ENCODE measurements around the gene LIN54. TPM values are rescaled to one million over a fixed set of nuclear protein-coding genes. Genes with fewer than 3 reads are reported as not detected.

LIN54 gene
- total RNA-seq, 1 experiment from 2014 or later = 12.7 TPM

DNA sequence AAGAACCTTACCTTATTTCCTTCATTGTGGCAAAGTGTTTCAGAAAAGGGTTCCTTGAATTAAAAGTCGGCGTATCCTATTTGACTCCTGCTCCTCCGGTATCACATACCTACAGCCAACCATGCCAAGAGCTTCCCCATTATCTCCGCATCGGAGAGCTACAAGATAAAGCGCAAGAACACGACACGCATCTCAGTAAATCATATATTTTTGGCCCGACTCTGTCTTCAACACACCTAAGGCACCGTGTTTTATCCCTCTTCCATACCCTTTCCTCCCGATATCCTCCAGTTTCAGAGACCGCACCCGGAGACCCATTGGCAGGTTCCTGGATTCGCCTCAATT, 110.6 kb downstream of the LIN54 start (continued):
- TF ChIP-seq, protein P1, sequence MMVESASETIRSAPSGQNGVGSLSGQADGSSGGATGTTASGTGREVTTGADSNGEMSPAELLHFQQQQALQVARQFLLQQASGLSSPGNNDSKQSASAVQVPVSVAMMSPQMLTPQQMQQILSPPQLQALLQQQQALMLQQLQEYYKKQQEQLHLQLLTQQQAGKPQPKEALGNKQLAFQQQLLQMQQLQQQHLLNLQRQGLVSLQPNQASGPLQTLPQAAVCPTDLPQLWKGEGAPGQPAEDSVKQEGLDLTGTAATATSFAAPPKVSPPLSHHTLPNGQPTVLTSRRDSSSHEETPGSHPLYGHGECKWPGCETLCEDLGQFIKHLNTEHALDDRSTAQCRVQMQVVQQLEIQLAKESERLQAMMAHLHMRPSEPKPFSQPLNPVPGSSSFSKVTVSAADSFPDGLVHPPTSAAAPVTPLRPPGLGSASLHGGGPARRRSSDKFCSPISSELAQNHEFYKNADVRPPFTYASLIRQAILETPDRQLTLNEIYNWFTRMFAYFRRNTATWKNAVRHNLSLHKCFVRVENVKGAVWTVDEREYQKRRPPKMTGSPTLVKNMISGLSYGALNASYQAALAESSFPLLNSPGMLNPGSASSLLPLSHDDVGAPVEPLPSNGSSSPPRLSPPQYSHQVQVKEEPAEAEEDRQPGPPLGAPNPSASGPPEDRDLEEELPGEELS (CRISPR knock-in tag; IDR thresholded peaks at IDR 0.05) = no peak
- TF ChIP-seq MXD4 (CRISPR knock-in tag; IDR thresholded peaks at IDR 0.05; ENCODE audit: borderline replicate concordance) = no peak
- TF ChIP-seq RELA (CRISPR knock-in tag; IDR thresholded peaks at IDR 0.05; ENCODE audit: borderline replicate concordance) = no peak
- no peak for TF ChIP-seq JAZF1 (CRISPR knock-in tag; IDR thresholded peaks at IDR 0.05)
- TF ChIP-seq CREB1 (CRISPR knock-in tag; IDR thresholded peaks at IDR 0.05) = no peak
- TF ChIP-seq, protein P2, sequence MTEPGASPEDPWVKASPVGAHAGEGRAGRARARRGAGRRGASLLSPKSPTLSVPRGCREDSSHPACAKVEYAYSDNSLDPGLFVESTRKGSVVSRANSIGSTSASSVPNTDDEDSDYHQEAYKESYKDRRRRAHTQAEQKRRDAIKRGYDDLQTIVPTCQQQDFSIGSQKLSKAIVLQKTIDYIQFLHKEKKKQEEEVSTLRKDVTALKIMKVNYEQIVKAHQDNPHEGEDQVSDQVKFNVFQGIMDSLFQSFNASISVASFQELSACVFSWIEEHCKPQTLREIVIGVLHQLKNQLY (CRISPR knock-in tag; IDR thresholded peaks at IDR 0.05) = no peak
- TF ChIP-seq ZNF671 (CRISPR knock-in tag; IDR thresholded peaks at IDR 0.05) = no peak
- TF ChIP-seq SMAD3 (CRISPR knock-in tag; IDR thresholded peaks at IDR 0.05; ENCODE audit: borderline replicate concordance) = no peak
- no peak for TF ChIP-seq ZBTB21 (CRISPR knock-in tag; IDR thresholded peaks at IDR 0.05; ENCODE audit: borderline replicate concordance)
- TF ChIP-seq TEAD1 (CRISPR knock-in tag; IDR thresholded peaks at IDR 0.05) = 0 out of 2 replicates have a peak, but pooled peaks have one; percentile 27

DNA sequence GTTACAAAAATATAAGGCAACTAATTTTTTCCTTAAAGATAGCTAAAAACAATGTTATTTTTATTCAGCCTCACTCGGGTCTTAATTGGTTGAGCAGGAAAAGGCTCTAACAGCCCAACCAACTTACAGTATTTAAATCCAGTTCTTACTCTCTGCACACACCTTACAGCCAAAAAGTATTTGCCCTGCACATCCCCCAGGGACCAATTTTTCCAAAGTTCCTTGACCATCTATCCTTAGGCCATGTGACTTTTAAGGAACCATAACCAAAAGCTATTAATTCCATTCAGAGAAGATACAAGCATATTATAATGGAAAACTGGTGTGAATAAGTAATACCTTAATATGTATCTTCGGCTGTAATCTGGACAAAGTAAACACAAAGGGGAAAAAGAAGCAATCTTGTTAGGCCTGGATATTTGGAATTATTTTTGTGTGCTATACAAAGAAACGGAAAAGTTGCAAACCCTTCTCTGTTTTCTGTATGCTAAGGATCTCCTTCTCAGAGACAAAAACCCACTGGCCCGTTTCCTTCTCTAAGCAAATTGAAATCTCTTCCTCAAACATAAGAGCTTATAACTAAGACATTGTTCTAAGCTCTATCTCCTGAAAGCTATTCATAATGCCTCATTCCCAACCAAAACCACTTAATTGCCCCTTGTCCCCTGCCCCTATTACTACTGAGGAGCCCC, 111.1 kb downstream of the LIN54 start:
- TF ChIP-seq, protein P3, sequence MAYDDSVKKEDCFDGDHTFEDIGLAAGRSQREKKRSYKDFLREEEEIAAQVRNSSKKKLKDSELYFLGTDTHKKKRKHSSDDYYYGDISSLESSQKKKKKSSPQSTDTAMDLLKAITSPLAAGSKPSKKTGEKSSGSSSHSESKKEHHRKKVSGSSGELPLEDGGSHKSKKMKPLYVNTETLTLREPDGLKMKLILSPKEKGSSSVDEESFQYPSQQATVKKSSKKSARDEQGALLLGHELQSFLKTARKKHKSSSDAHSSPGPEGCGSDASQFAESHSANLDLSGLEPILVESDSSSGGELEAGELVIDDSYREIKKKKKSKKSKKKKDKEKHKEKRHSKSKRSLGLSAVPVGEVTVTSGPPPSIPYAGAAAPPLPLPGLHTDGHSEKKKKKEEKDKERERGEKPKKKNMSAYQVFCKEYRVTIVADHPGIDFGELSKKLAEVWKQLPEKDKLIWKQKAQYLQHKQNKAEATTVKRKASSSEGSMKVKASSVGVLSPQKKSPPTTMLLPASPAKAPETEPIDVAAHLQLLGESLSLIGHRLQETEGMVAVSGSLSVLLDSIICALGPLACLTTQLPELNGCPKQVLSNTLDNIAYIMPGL (CRISPR knock-in tag; IDR thresholded peaks at IDR 0.05) = no peak
- Mint-ChIP-seq H3K27ac (no peak overlapping the region), H3K4me1 (peaks cover 17% of the 10 kb centered on the region), H3K36me3 (peaks cover 24% of the 10 kb centered on the region), H3K27me3 (ENCODE audit: low read depth) (no peaks in the 10 kb centered on the region), H3K9me3 (no peaks in the 10 kb centered on the region), H3K4me3 (no peak overlapping the region)
- ATAC-seq (no peak), DNase-seq (ENCODE audit: low spot score) (no peak)
- POLR2A ChIA-PET = interaction anchor here (1.0 to 2.1 kb wide), 3 partner anchors 9 to 470 kb away, joined by 3 to 9 read pairs (median 3); partner anchors contain the start of gene COPS4
- CTCF ChIA-PET = interaction anchor here (0.5 to 2.1 kb wide), 4 partner anchors 47 to 161 kb away, joined by 3 to 10 read pairs (median 5); partner anchors contain the start of gene COPS4

DNA sequence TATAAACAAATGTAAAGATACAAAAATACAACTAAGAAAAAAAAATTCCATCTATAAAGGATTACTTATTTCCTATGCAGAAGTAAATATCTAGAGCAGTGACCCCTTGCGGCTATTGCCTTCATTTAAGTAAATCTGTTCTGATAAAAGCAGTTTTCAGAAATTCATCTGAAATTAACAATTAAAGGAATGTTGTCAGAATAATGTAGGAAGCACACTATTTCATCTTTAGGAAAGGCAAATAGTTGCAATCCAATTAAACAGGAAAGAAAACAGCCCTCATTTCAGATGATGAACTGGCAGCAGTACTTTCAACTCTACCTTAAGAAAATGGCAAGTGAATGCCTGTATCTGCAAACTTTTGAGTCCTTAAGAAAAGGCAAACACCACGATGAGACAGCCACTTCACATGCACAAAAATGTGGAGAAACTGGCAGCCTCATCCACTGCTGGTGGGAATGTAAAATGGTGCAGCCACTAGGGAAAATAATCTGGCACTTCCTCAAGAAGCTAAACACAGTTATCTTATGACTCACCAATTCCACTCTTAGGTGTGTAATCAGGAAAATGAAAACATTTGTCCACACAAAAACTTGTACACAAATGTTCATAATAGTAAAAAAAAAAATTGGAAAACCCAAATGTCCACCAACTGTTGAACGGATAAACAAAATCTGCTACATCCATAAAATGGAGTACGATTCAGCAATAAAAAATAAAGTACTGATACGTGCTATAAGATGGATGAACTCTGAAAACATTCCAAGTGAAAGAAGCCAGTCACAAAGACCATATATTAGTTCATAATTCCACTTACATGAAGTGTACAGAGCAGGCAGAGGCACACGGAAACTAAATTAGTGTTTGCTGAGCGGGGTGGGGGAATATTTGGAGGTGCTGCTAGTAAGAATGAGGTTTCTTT, 112.0 kb downstream of the LIN54 start:
- Mint-ChIP-seq H3K4me3 (no peak overlapping the region), H3K27ac (peak overlapping the region; percentile 61), H3K27me3 (ENCODE audit: low read depth) (no peaks in the 10 kb centered on the region), H3K36me3 (peaks cover 31% of the 10 kb centered on the region), H3K4me1 (peaks cover 17% of the 10 kb centered on the region), H3K9me3 (no peaks in the 10 kb centered on the region)
- CTCF ChIA-PET = interaction anchor here (0.5 to 2.1 kb wide), 2 partner anchors 118 to 136 kb away, joined by 5 read pairs; partner anchors contain the start of gene COPS4
- DNase-seq (ENCODE audit: low spot score) (no peak), ATAC-seq (no peak)
- no peak for TF ChIP-seq ZNF317 (CRISPR knock-in tag; IDR thresholded peaks at IDR 0.05; ENCODE audit: borderline replicate concordance, low read depth)
- TF ChIP-seq NFATC4 (CRISPR knock-in tag; IDR thresholded peaks at IDR 0.05) = no peak
- TF ChIP-seq, protein P4, sequence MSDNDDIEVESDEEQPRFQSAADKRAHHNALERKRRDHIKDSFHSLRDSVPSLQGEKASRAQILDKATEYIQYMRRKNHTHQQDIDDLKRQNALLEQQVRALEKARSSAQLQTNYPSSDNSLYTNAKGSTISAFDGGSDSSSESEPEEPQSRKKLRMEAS (CRISPR knock-in tag; IDR thresholded peaks at IDR 0.05) = no peak
- TF ChIP-seq, protein P2 (CRISPR knock-in tag; IDR thresholded peaks at IDR 0.05) = no peak
- TF ChIP-seq, protein P5, sequence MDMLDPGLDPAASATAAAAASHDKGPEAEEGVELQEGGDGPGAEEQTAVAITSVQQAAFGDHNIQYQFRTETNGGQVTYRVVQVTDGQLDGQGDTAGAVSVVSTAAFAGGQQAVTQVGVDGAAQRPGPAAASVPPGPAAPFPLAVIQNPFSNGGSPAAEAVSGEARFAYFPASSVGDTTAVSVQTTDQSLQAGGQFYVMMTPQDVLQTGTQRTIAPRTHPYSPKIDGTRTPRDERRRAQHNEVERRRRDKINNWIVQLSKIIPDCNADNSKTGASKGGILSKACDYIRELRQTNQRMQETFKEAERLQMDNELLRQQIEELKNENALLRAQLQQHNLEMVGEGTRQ (CRISPR knock-in tag; IDR thresholded peaks at IDR 0.05) = no peak
- TF ChIP-seq GRHL2 (CRISPR knock-in tag; IDR thresholded peaks at IDR 0.05; ENCODE audit: insufficient replicate concordance, severe bottlenecking) = no peak
- TF ChIP-seq PRRX2 (CRISPR knock-in tag; IDR thresholded peaks at IDR 0.05) = no peak
- no peak for TF ChIP-seq CBFB (CRISPR knock-in tag; IDR thresholded peaks at IDR 0.05; ENCODE audit: low read depth)
- TF ChIP-seq SOX15 (CRISPR knock-in tag; IDR thresholded peaks at IDR 0.05) = no peak
- TF ChIP-seq, protein P6, sequence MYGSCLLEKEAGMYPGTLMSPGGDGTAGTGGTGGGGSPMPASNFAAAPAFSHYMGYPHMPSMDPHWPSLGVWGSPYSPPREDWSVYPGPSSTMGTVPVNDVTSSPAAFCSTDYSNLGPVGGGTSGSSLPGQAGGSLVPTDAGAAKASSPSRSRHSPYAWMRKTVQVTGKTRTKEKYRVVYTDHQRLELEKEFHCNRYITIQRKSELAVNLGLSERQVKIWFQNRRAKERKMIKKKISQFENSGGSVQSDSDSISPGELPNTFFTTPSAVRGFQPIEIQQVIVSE (CRISPR knock-in tag; IDR thresholded peaks at IDR 0.05; ENCODE audit: borderline replicate concordance) = no peak
- TF ChIP-seq, protein P7, sequence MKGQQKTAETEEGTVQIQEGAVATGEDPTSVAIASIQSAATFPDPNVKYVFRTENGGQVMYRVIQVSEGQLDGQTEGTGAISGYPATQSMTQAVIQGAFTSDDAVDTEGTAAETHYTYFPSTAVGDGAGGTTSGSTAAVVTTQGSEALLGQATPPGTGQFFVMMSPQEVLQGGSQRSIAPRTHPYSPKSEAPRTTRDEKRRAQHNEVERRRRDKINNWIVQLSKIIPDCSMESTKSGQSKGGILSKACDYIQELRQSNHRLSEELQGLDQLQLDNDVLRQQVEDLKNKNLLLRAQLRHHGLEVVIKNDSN (CRISPR knock-in tag; IDR thresholded peaks at IDR 0.05) = no peak
- POLR2A ChIA-PET = interaction anchor here (2.1 kb wide), 1 partner anchor 136 kb away, joined by 9 read pairs; the partner anchor contains the start of gene COPS4
